SK-N-SH (cell line): Measurements from ENCODE around the gene CFAP251. TPM values are rescaled to one million over a fixed set of nuclear protein-coding genes. Genes with fewer than 3 reads are reported as not detected.

Source experiments
- CTCF ChIA-PET: fragments of 300-600, 350-600 bp; formaldehyde crosslinking; extraction: SDS; loops from one replicate; lab custom pipeline; 2021; lab: Yijun Ruan, JAX
- POLR2A ChIA-PET: fragments of 350-600 bp; sonication (Branson Sonifier 250); formaldehyde crosslinking; extraction: SDS; loops from one replicate; lab custom pipeline; 2020; ENCODE audit warnings: antibody characterized with exemption, inconsistent platforms; lab: Yijun Ruan, JAX
- DNase-seq: peaks from one replicate; pipeline ENCODE4 v3.0.0; 2012
- H2AFZ ChIP-seq: fragments of 200-600 bp; sonication (generic); 2 replicates; pipeline ENCODE4 v1.8.1; 2016; ENCODE audit warnings: antibody characterized with exemption, mild to moderate bottlenecking, low read depth
- H3F3A ChIP-seq: fragments of 200-600 bp; sonication (generic); replicated peaks from 2 replicates; pipeline ENCODE3; 2016; ENCODE audit warnings: antibody characterized with exemption, mild to moderate bottlenecking; ENCODE audit not compliant: insufficient read depth
- H3K27ac ChIP-seq, 2 experiments: fragments of 200-500 bp in 1 of 2; fragments of 200-600 bp in 1 of 2; sonication (Bioruptor generic) in 1 of 2; sonication (generic), shearing (Covaris generic) in 1 of 2; 2 replicates each; pipeline versions ENCODE4 v1.5.1 to v1.6.1; 2014 to 2016; ENCODE audit warnings: low read depth in 2 of 2, inconsistent platforms in 1 of 2, low read length in 1 of 2, mild to moderate bottlenecking in 1 of 2, mixed read lengths in 1 of 2
- H3K27me3 ChIP-seq: fragments of 200-600 bp; sonication (generic), shearing (Covaris generic); 2 replicates; pipeline ENCODE4 v1.6.1; 2016; ENCODE audit warnings: mixed run types; ENCODE audit not compliant: insufficient read depth
- H3K36me3 ChIP-seq, 2 experiments: fragments of 200-500 bp in 1 of 2; fragments of 200-600 bp in 1 of 2; sonication (Bioruptor generic) in 1 of 2; sonication (generic) in 1 of 2; replicated peaks in 1 of 2; 2 replicates each; pipeline versions ENCODE3 to v1.5.1; 2014 to 2016; ENCODE audit warnings: low read length in 1 of 2, mild to moderate bottlenecking in 1 of 2; ENCODE audit not compliant: insufficient read depth in 2 of 2, control insufficient read depth in 1 of 2
- H3K4me1 ChIP-seq, 2 experiments: fragments of 200-500 bp in 1 of 2; fragments of 200-600 bp in 1 of 2; sonication (Bioruptor generic) in 1 of 2; sonication (generic), shearing (Covaris generic) in 1 of 2; 2 replicates each; pipeline versions ENCODE4 v1.5.1 to v1.6.1; 2014 to 2016; ENCODE audit warnings: low read depth in 1 of 2, low read length in 1 of 2, mixed run types in 1 of 2; ENCODE audit not compliant: insufficient read depth in 2 of 2, control insufficient read depth in 1 of 2
- H3K4me2 ChIP-seq: fragments of 200-600 bp; sonication (generic), shearing (Covaris generic); 2 replicates; pipeline ENCODE4 v1.6.1; 2017; ENCODE audit warnings: mixed run types
- H3K4me3 ChIP-seq, 2 experiments: fragments of 200-500 bp in 1 of 2; fragments of 200-600 bp in 1 of 2; sonication (Bioruptor generic) in 1 of 2; sonication (generic), shearing (Covaris generic) in 1 of 2; 2 replicates each; pipeline versions ENCODE4 v1.5.1 to v1.8.1; 2014 to 2016; ENCODE audit warnings: low read depth in 2 of 2, inconsistent platforms in 1 of 2, low read length in 1 of 2, mild to moderate bottlenecking in 1 of 2, mixed read lengths in 1 of 2, moderate library complexity in 1 of 2
- H3K79me2 ChIP-seq: fragments of 200-600 bp; sonication (generic); 2 replicates; pipeline ENCODE4 v1.8.1; 2017; ENCODE audit warnings: mild to moderate bottlenecking; ENCODE audit not compliant: insufficient read depth
- H3K9ac ChIP-seq: fragments of 200-600 bp; sonication (generic); 2 replicates; pipeline ENCODE4 v1.6.1; 2017; ENCODE audit warnings: mixed run types
- H3K9me2 ChIP-seq: fragments of 200-600 bp; sonication (generic); 2 replicates; pipeline ENCODE4 v1.6.1; 2017; ENCODE audit warnings: mixed run types
- H3K9me3 ChIP-seq: fragments of 200-600 bp; sonication (generic); 2 replicates; pipeline ENCODE4 v1.6.1; 2017; ENCODE audit warnings: mixed run types, mild to moderate bottlenecking, moderate library complexity
- H4K20me1 ChIP-seq: fragments of 200-600 bp; sonication (generic); 2 replicates; pipeline ENCODE4 v1.6.1; 2017; ENCODE audit warnings: mild to moderate bottlenecking, mixed run types; ENCODE audit not compliant: insufficient read depth
- FOXJ3 ChIP-seq: sonication (generic); formaldehyde crosslinking; IDR thresholded peaks from 2 replicates; pipeline ENCODE4 v1.5.1; 2020; ENCODE audit warnings: mild to moderate bottlenecking, missing genetic modification reagents
- RAD21 ChIP-seq: IDR thresholded peaks from 2 replicates; pipeline ENCODE4 v1.6.1; 2012; ENCODE audit warnings: mild to moderate bottlenecking, low read length
- REST ChIP-seq: IDR thresholded peaks from 2 replicates; pipeline ENCODE4 v1.6.1; 2012; ENCODE audit warnings: mild to moderate bottlenecking, low read depth, low read length, moderate library complexity
- TAF1 ChIP-seq: IDR thresholded peaks from 2 replicates; pipeline ENCODE4 v1.6.1; 2012; ENCODE audit warnings: low read depth, mild to moderate bottlenecking, low read length, moderate library complexity, borderline replicate concordance
- USF1 ChIP-seq: IDR thresholded peaks from 2 replicates; pipeline ENCODE4 v1.4.0; 2012; ENCODE audit warnings: low read depth, borderline replicate concordance
- WGBS: methylation state at CpG from one replicate; pipeline ENCODE4 v1.1.6; 2017; ENCODE audit warnings: low lambda C conversion rate; 5-methylcytosine and 5-hydroxymethylcytosine counted together
- polyA plus RNA-seq, 3 experiments: library from polyadenylated mRNA; depleted of rRNA; stranded (reverse); fragments of >200 nt; gene quantifications; 2 replicates each; pipeline ENCODE4 v1.2.3, GENCODE V29; 2012

Gene CFAP251
- polyA plus RNA-seq, 1 of the 3 experiments (the other 2 are of a cell fraction) = 5.7 TPM

- no peak for TF ChIP-seq FOXJ3 (CRISPR knock-in tag)
Measured at GRCh38 chr12:121976950-121977349, 58.6 kb downstream of the CFAP251 start (continued).

GRCh38 chr12:121980191-121980891 is 61.9 kb downstream of the CFAP251 start:
- TF ChIP-seq TAF1 (no peak), USF1 (no peak), RAD21 (no peak)
- TF ChIP-seq, all 33 proteins: peak for 0
- Histone ChIP-seq H3K36me3 (no peaks in the 10 kb centered on the region), H3K9me2 (no peaks in the 10 kb centered on the region), H2AFZ (peak overlapping the region; percentile 70; the same call in 1 of the 2 replicates), H3K27ac (no peak overlapping the region), H3K4me3 (no peak overlapping the region), H3F3A (no peaks in the 10 kb centered on the region), H3K9ac (no peak overlapping the region), H4K20me1 (no peaks in the 10 kb centered on the region), H3K9me3 (no peaks in the 10 kb centered on the region), H3K4me2 (no peak overlapping the region), H3K79me2 (no peaks in the 10 kb centered on the region), H3K4me1 (peaks cover 0 to 7% of the 10 kb centered on the region in 2 experiments; a peak in 1 of 4 replicates), H3K27me3 (no peaks in the 10 kb centered on the region)
- no peak for DNase-seq
- POLR2A ChIA-PET = no interaction called here
- 85% methylated on average over 10 of the region's 11 CpGs for WGBS
- CTCF ChIA-PET = interaction anchor here (0.6 kb wide), 1 partner anchor 92 kb away, joined by 3 read pairs; no protein-coding TSS in a partner anchor

- ChIA-PET POLR2A (no interaction called here), CTCF (interaction anchor here (0.6 kb wide), 1 partner anchor 93 kb away, joined by 3 read pairs; no protein-coding TSS in a partner anchor)
- Histone ChIP-seq H2AFZ (peak overlapping the region; percentile 70; the same call in 1 of the 2 replicates), H3K36me3 (no peaks in the 10 kb centered on the region), H3K27me3 (no peaks in the 10 kb centered on the region), H4K20me1 (no peaks in the 10 kb centered on the region), H3F3A (no peaks in the 10 kb centered on the region), H3K9me3 (no peaks in the 10 kb centered on the region), H3K4me1 (peaks cover 0 to 7% of the 10 kb centered on the region in 2 experiments; a peak in 1 of 4 replicates), H3K4me2 (no peak overlapping the region), H3K9ac (no peak overlapping the region), H3K27ac (no peak overlapping the region), H3K4me3 (no peak overlapping the region), H3K9me2 (no peaks in the 10 kb centered on the region)
- no peak for DNase-seq
- 94% methylated on average over 13 of the region's 14 CpGs for WGBS
- TF ChIP-seq USF1 (no peak), REST (no peak)
- TF ChIP-seq, all 33 proteins: peak for 0
- no peaks in the 10 kb centered on the region for H3K79me2 ChIP-seq
Measured at GRCh38 chr12:121980892-121981272, 62.5 kb downstream of the CFAP251 start.
